GM12878 (cell line): ENCODE measurements around the gene PPP5C. TPM values are rescaled to one million over a fixed set of nuclear protein-coding genes. Genes with fewer than 3 reads are reported as not detected.
A peak's percentile ranks its signal among the peaks of the same experiment; 100 is the strongest.

Experiments used
- ATAC-seq: fragments of 200-7000 bp; cut with Tn5 transposase; 3 replicates; pipeline ENCODE4 v1.9.1; 2020; ENCODE audit warnings: mild to moderate bottlenecking, moderate library complexity
- BruUV-seq: library from RNA; stranded (reverse); fragments of 400-500 nt; replicated peaks from 2 replicates; lab custom pipeline; 2021; lab: Mats Ljungman, UMichigan
- CTCF ChIA-PET: fragments of 300-600 bp; sonication (Branson Sonifier 250); formaldehyde crosslinking; extraction: SDS; loops from one replicate; lab custom pipeline; 2021; ENCODE audit warnings: inconsistent platforms; lab: Yijun Ruan, JAX
- POLR2A ChIA-PET: fragments of 350-600 bp; formaldehyde crosslinking; extraction: SDS; loops from one replicate; lab custom pipeline; 2021; ENCODE audit warnings: inconsistent platforms; lab: Charles Lee
- RAD21 ChIA-PET: fragments of 300-600 bp; sonication (Branson Sonifier 250); formaldehyde crosslinking; loops from one replicate; lab custom pipeline; 2023; ENCODE audit warnings: antibody characterized with exemption; ENCODE audit not compliant: unreplicated experiment; lab: Charles Lee
- SMC1A ChIA-PET: fragments of 300-600 bp; sonication (Branson Sonifier 250); formaldehyde crosslinking; loops from one replicate; lab custom pipeline; 2023; ENCODE audit not compliant: unreplicated experiment, uncharacterized antibody; lab: Charles Lee
- DNase-seq: peaks from one replicate; pipeline ENCODE4 v3.0.0-alpha.2; 2011; ENCODE audit warnings: low read depth, low spot score
- FAIRE-seq: peaks from 3 replicates; lab custom pipeline; 2011; peaks lifted over from hg19 to GRCh38; lab: Jason Lieb, UNC
- H2AFZ ChIP-seq: 2 replicates; pipeline ENCODE4 v1.6.0; 2011; ENCODE audit warnings: low read depth, low read length, control low read depth; ENCODE audit not compliant: control insufficient read depth
- H3K27ac ChIP-seq: 2 replicates; pipeline ENCODE4 v1.5.1; 2011; ENCODE audit warnings: control low read depth; ENCODE audit not compliant: control insufficient read depth, insufficient read depth
- H3K27me3 ChIP-seq, 2 experiments: replicated peaks in 1 of 2; 2 replicates each; pipeline versions ENCODE4 v1.6.0 to v1.6.1; 2011; ENCODE audit warnings: low read length in 1 of 2; ENCODE audit not compliant: control insufficient read depth in 2 of 2, insufficient read depth in 2 of 2
- H3K36me3 ChIP-seq, 2 experiments: 2 replicates each; pipeline ENCODE4 v1.5.1; 2011; ENCODE audit warnings: low read length in 1 of 2; ENCODE audit not compliant: control insufficient read depth in 2 of 2, insufficient read depth in 2 of 2
- H3K4me1 ChIP-seq: 2 replicates; pipeline ENCODE4 v1.6.1; 2011; ENCODE audit warnings: mild to moderate bottlenecking, low read length, moderate library complexity, mixed read lengths; ENCODE audit not compliant: control insufficient read depth, insufficient read depth
- H3K4me2 ChIP-seq: 2 replicates; pipeline ENCODE4 v1.6.0; 2011; ENCODE audit warnings: control low read depth; ENCODE audit not compliant: control insufficient read depth, insufficient read depth
- H3K4me3 ChIP-seq: fragments of 200-600 bp; sonication (generic); 2 replicates; pipeline ENCODE4 v1.5.1; 2016
- H3K79me2 ChIP-seq: 2 replicates; pipeline ENCODE4 v1.6.0; 2011; ENCODE audit warnings: low read length; ENCODE audit not compliant: control insufficient read depth, insufficient read depth
- H3K9ac ChIP-seq: 2 replicates; pipeline ENCODE4 v1.8.0; 2011; ENCODE audit warnings: low read length, control low read depth, mixed read lengths; ENCODE audit not compliant: control insufficient read depth, insufficient read depth
- H3K9me3 ChIP-seq: replicated peaks from 3 replicates; pipeline ENCODE4 v1.5.1; 2011; ENCODE audit warnings: mild to moderate bottlenecking, low read length; ENCODE audit not compliant: control insufficient read depth, insufficient read depth
- H4K20me1 ChIP-seq: 2 replicates; pipeline ENCODE4 v1.6.0; 2011; ENCODE audit not compliant: control insufficient read depth, insufficient read depth
- DPF2 ChIP-seq: fragments of 450-650 bp; IDR thresholded peaks from 2 replicates; pipeline ENCODE4 v1.6.1; 2017; ENCODE audit warnings: mild to moderate bottlenecking
- POLR2AphosphoS5 ChIP-seq: IDR thresholded peaks from 2 replicates; pipeline ENCODE4 v1.6.1; 2011; ENCODE audit warnings: mild to moderate bottlenecking, low read length, inconsistent platforms
- SMAD1 ChIP-seq: fragments of 450-650 bp; IDR thresholded peaks from 2 replicates; pipeline ENCODE4 v1.6.1; 2018; ENCODE audit warnings: mild to moderate bottlenecking, low read depth; ENCODE audit not compliant: partially characterized antibody
- SPI1 ChIP-seq: IDR thresholded peaks from 2 replicates; pipeline ENCODE4 v1.6.1; 2011; ENCODE audit warnings: low read depth, mild to moderate bottlenecking, low read length, moderate library complexity, borderline replicate concordance; ENCODE audit not compliant: insufficient read depth
- ZNF24 ChIP-seq: fragments of 450-650 bp; IDR thresholded peaks from 2 replicates; pipeline ENCODE4 v1.6.1; 2017; ENCODE audit warnings: antibody characterized with exemption, mild to moderate bottlenecking
- WGBS: methylation state at CpG from one replicate; pipeline ENCODE4 v1.1.6; 2016; ENCODE audit warnings: low lambda C conversion rate; ENCODE audit not compliant: insufficient replicate concordance, insufficient coverage; ENCODE audit errors: missing lambda C conversion rate; 5-methylcytosine and 5-hydroxymethylcytosine counted together
- in situ Hi-C: fragments of 300-500 bp; cut with MboI; formaldehyde crosslinking; loops from 9 replicates; pipeline ENCODE4 v1.14.3; 2018; ENCODE audit warnings: mixed read lengths
- intact Hi-C: fragments of 100-400 bp; cut with micrococcal nuclease; formaldehyde crosslinking; loops from one replicate; pipeline ENCODE4 v1.14.2; 2022; ENCODE audit not compliant: unreplicated experiment
- polyA plus RNA-seq, 11 experiments: library from polyadenylated mRNA; depleted of rRNA in 4 of 11; unstranded in 6 of 11; stranded (reverse) in 5 of 11; fragments of >200 nt; fragmentation: Nextera tagmentation in 4 of 11; fragmentation: Illumina TruSeq in 1 of 11; extraction: Ambion mirVana in 4 of 11; extraction: Trizol in 1 of 11; gene quantifications; 1 replicate in 1 of 11; 2 replicates in 10 of 11; pipeline versions ENCODE4 v1.2.1 to v1.2.3, GENCODE V29; 2011 to 2016; ENCODE audit warnings: inconsistent platforms in 2 of 11, missing spikeins in 2 of 11, low read depth in 1 of 11
- total RNA-seq, 4 experiments: library from RNA; depleted of rRNA in 3 of 4; stranded (reverse); fragments of >200 nt in 3 of 4; fragmentation: Illumina TruSeq in 1 of 4; extraction: Trizol in 1 of 4; gene quantifications; 2 replicates each; pipeline versions ENCODE4 v1.2.1 to v1.2.3, GENCODE V29; 2013 to 2021

PPP5C gene
- total and polyA plus RNA-seq, 10 of the 15 experiments (the other 5 are each of a cell fraction or from before 2014, with no cell fraction given) = 1.1 to 154 (median 94.5) TPM

- intact Hi-C loops = no loop called here
- in situ Hi-C loops = no loop called here
- peaks cover 10 to 25% of the 10 kb centered on the region in 2 experiments; a peak in 3 of 4 replicates for H3K36me3 ChIP-seq
- ATAC-seq (peak; percentile 18), DNase-seq (no peak), FAIRE-seq (peak; percentile 59)
- BruUV-seq = no TSS peak
- H3K27me3 ChIP-seq = no peaks in the 10 kb centered on the region
- SMC1A ChIA-PET = interaction anchor here (0.7 to 1.2 kb wide), 2 partner anchors 10 to 1688 kb away, joined by 3 read pairs; no protein-coding TSS in a partner anchor
- no peak overlapping the region; the same call in 1 of the 2 replicates for H2AFZ ChIP-seq
- 52% methylated on average over 17 of the region's 18 CpGs for WGBS
- peak; percentile 41; the same call in 1 of the 2 replicates for TF ChIP-seq POLR2AphosphoS5
- peak; percentile 34; the same call in 1 of the 2 replicates for TF ChIP-seq DPF2
- TF ChIP-seq SPI1 = peak; percentile 77
- TF ChIP-seq ZNF24 = peak; percentile 82
- no peak for TF ChIP-seq SMAD1
- peak overlapping the region; percentile 95 for H3K27ac ChIP-seq
- H3K79me2 ChIP-seq = peaks cover 71% of the 10 kb centered on the region
- H3K4me1 ChIP-seq = peaks cover 61% of the 10 kb centered on the region
- H3K4me2 ChIP-seq = peak overlapping the region; percentile 77
- H3K9ac ChIP-seq = peak overlapping the region; percentile 81
- peak overlapping the region; percentile 59 for H3K4me3 ChIP-seq
- H4K20me1 ChIP-seq = no peaks in the 10 kb centered on the region
- no peaks in the 10 kb centered on the region for H3K9me3 ChIP-seq
- POLR2A ChIA-PET = no interaction called here
- CTCF ChIA-PET = interaction anchor here (0.7 to 0.9 kb wide), 2 partner anchors 45 to 193 kb away, joined by 3 to 4 read pairs; no protein-coding TSS in a partner anchor
- RAD21 ChIA-PET = no interaction called here
Observed at GRCh38 chr19:46351241-46352041, 4.6 kb downstream of the PPP5C start.
